ENCODE results near the gene TSPO2. TPM values are rescaled to one million over a fixed set of nuclear protein-coding genes. Genes with fewer than 3 reads are reported as not detected.
A peak's percentile ranks its signal among the peaks of the same experiment; 100 is the strongest.

TSPO2 gene
- total and polyA plus RNA-seq, 9 of the 15 experiments (the other 6 are each of a cell fraction or from before 2014, with no cell fraction given) = not detected

DNA sequence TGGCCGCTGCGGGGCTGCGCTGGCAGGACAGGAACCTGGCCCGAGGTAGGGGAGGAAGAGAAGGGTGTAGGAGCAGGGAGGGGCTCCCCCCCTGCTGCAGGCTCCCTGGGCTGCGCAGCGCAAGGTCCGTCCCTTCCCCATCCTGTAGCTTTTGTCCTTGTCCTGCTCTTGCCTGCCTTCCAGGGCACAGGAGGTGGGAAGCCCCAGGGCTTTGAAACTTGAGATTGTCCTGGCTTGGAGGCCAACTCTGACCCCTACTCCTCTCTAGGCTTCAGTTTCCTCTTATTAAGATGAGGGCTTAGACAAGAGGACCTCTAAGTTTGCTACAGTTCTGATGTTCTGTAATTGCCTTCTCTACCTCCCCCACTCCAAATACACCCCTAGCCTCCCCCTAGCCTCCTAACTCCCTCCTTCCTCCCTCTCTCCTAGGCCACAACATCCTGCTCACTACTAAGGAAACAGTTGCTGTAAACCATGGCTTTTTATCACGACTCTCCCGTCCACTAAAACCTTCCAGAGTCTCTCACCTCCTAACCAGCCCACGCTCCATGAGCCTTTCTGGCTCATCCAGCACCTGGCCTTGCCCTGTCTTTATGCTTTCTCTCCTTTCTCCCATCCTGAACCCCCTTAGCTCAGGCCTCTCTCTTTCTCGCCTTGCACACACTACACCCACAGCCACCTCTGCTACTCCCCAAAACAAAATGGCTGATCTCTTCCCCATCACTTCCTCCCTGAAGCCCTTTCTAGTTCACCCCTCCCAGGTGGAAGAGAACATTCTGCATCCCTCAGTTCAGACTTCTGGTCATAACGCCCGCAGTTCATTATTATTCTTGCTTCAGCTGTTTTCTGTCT lies 13.5 kb upstream of the TSPO2 start (continued):
- TF ChIP-seq EP400 (IDR thresholded peaks at IDR 0.05) = no peak
- TF ChIP-seq NFATC3 (IDR thresholded peaks at IDR 0.05) = no peak
- TF ChIP-seq NR3C1 (CRISPR knock-in tag; IDR thresholded peaks at IDR 0.05) = no peak
- TF ChIP-seq SOX6 (IDR thresholded peaks at IDR 0.05) = no peak
- TF ChIP-seq RHOXF2B (CRISPR knock-in tag; conservative IDR thresholded peaks at IDR 0.05) = no peak
- no peak for TF ChIP-seq NR2F6 (CRISPR knock-in tag; IDR thresholded peaks at IDR 0.05)
- no peak for TF ChIP-seq ZNF175 (CRISPR knock-in tag; IDR thresholded peaks at IDR 0.05; ENCODE audit: low read depth)
- TF ChIP-seq, protein P1, sequence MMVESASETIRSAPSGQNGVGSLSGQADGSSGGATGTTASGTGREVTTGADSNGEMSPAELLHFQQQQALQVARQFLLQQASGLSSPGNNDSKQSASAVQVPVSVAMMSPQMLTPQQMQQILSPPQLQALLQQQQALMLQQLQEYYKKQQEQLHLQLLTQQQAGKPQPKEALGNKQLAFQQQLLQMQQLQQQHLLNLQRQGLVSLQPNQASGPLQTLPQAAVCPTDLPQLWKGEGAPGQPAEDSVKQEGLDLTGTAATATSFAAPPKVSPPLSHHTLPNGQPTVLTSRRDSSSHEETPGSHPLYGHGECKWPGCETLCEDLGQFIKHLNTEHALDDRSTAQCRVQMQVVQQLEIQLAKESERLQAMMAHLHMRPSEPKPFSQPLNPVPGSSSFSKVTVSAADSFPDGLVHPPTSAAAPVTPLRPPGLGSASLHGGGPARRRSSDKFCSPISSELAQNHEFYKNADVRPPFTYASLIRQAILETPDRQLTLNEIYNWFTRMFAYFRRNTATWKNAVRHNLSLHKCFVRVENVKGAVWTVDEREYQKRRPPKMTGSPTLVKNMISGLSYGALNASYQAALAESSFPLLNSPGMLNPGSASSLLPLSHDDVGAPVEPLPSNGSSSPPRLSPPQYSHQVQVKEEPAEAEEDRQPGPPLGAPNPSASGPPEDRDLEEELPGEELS (CRISPR knock-in tag; IDR thresholded peaks at IDR 0.05; ENCODE audit: borderline replicate concordance) = no peak
- TF ChIP-seq KLF6 (CRISPR knock-in tag; IDR thresholded peaks at IDR 0.05; ENCODE audit: borderline replicate concordance) = no peak
- no peak for TF ChIP-seq MEF2D (tag; conservative IDR thresholded peaks at IDR 0.05; ENCODE audit: low read depth)
- TF ChIP-seq PCBP1 (IDR thresholded peaks at IDR 0.05; ENCODE audit: low read depth, low read length, poor library complexity, severe bottlenecking) = peak; percentile 50
- TF ChIP-seq FIP1L1 (IDR thresholded peaks at IDR 0.05; ENCODE audit: low read depth, low read length, poor library complexity, severe bottlenecking) = no peak
- TF ChIP-seq ETV5 (CRISPR knock-in tag; IDR thresholded peaks at IDR 0.05; ENCODE audit: low read depth) = no peak
- peak in 1 of 3 experiments; percentile 17 for TF ChIP-seq YY1 (IDR thresholded peaks at IDR 0.05; ENCODE audit: borderline replicate concordance in 1 of 3, control insufficient read depth in 1 of 3, extremely low read depth in 1 of 3, insufficient read depth in 3 of 3, insufficient read length in 1 of 3, insufficient replicate concordance in 2 of 3, low read depth in 1 of 3, low read length in 2 of 3)
- TF ChIP-seq, protein P2, sequence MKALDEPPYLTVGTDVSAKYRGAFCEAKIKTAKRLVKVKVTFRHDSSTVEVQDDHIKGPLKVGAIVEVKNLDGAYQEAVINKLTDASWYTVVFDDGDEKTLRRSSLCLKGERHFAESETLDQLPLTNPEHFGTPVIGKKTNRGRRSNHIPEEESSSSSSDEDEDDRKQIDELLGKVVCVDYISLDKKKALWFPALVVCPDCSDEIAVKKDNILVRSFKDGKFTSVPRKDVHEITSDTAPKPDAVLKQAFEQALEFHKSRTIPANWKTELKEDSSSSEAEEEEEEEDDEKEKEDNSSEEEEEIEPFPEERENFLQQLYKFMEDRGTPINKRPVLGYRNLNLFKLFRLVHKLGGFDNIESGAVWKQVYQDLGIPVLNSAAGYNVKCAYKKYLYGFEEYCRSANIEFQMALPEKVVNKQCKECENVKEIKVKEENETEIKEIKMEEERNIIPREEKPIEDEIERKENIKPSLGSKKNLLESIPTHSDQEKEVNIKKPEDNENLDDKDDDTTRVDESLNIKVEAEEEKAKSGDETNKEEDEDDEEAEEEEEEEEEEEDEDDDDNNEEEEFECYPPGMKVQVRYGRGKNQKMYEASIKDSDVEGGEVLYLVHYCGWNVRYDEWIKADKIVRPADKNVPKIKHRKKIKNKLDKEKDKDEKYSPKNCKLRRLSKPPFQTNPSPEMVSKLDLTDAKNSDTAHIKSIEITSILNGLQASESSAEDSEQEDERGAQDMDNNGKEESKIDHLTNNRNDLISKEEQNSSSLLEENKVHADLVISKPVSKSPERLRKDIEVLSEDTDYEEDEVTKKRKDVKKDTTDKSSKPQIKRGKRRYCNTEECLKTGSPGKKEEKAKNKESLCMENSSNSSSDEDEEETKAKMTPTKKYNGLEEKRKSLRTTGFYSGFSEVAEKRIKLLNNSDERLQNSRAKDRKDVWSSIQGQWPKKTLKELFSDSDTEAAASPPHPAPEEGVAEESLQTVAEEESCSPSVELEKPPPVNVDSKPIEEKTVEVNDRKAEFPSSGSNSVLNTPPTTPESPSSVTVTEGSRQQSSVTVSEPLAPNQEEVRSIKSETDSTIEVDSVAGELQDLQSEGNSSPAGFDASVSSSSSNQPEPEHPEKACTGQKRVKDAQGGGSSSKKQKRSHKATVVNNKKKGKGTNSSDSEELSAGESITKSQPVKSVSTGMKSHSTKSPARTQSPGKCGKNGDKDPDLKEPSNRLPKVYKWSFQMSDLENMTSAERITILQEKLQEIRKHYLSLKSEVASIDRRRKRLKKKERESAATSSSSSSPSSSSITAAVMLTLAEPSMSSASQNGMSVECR (CRISPR knock-in tag; IDR thresholded peaks at IDR 0.05) = no peak

All from K562 (cell line).